Measurements from ENCODE around the gene NUDT1. TPM values are rescaled to one million over a fixed set of nuclear protein-coding genes. Genes with fewer than 3 reads are reported as not detected.

NUDT1 gene
- total RNA-seq, 2 donors from 2014 or later = 63.6 to 79.3 TPM

GRCh38 chr7:2276107-2276506 lies 34.1 kb downstream of the NUDT1 start:
- no peaks in the 10 kb centered on the region for H3K36me3 Mint-ChIP-seq (ENCODE audit: insufficient read depth in 2 of 2)

DNA sequence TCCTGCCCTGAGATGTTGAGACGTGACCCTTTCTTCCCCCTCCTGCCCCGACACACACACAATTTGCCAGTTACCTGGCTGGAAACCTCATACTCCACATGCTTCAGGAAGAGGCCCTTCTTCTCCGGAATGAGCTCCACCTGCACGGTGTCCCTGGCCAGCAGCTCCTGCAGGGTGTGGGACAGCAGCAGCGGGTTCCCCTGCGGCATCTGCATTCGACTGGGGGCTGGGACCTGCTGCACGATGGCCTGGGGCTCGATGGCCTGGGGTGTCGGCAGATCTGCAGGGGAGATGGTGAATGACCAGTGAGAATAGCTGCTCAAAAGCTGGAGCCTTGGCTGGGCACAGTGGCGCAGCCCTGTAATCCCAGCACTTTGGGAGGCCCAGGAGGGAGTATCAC lies 36.0 kb downstream of the NUDT1 start:
- Mint-ChIP-seq H3K9me3 (no peaks in the 10 kb centered on the region), H3K4me3 (no peak overlapping the region), H3K27me3 (ENCODE audit: low read depth) (no peaks in the 10 kb centered on the region), H3K4me1 (ENCODE audit: low read depth) (no peaks in the 10 kb centered on the region), H3K36me3 (ENCODE audit: insufficient read depth in 2 of 2) (no peaks in the 10 kb centered on the region), H3K27ac (no peak overlapping the region)
- ATAC-seq (replicated peaks in 1 of 2) (no peak), DNase-seq (no peak)

More at GRCh38 chr7:2276107-2276506, 34.1 kb downstream of the NUDT1 start:
- DNase-seq = no peak
- Mint-ChIP-seq H3K9me3 (no peaks in the 10 kb centered on the region), H3K4me1 (ENCODE audit: low read depth) (no peaks in the 10 kb centered on the region), H3K4me3 (no peak overlapping the region), H3K27ac (no peak overlapping the region), H3K27me3 (ENCODE audit: low read depth) (no peaks in the 10 kb centered on the region)
- ATAC-seq (replicated peaks in 1 of 2) = no peak

- no peaks in the 10 kb centered on the region for H3K9me3 Mint-ChIP-seq
- ATAC-seq (replicated peaks in 1 of 2) (no peak), DNase-seq (no peak)
- no peaks in the 10 kb centered on the region for H3K36me3 Mint-ChIP-seq (ENCODE audit: insufficient read depth in 2 of 2)
- no peaks in the 10 kb centered on the region for H3K27me3 Mint-ChIP-seq (ENCODE audit: low read depth)
- H3K27ac Mint-ChIP-seq = no peak overlapping the region
- no peaks in the 10 kb centered on the region for H3K4me1 Mint-ChIP-seq (ENCODE audit: low read depth)
- H3K4me3 Mint-ChIP-seq = no peak overlapping the region
These were observed 37.9 kb downstream of the NUDT1 start for GRCh38 chr7:2279896-2280295.

DNA sequence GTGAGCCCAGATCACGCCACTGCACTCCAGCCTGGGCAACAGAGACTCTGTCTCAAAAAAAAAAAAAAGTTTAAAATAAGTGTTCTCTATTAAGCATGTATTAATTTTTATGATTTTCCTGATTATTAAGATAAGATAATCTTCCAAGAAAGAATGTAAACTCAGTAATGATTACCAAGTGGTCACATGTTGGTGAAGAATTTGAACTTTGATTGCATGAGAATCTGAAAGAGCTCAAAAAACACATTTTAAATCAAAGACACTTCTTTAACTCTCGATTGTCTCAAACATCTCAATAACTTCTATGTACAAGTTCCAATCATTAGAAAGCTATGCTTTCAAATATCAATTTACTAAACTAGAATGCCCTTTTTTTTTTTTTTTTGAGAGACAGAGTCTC lies 38.4 kb downstream of the NUDT1 start:
- Mint-ChIP-seq H3K36me3 (ENCODE audit: insufficient read depth in 2 of 2) (no peaks in the 10 kb centered on the region), H3K9me3 (no peaks in the 10 kb centered on the region), H3K27ac (no peak overlapping the region), H3K4me1 (ENCODE audit: low read depth) (no peaks in the 10 kb centered on the region), H3K27me3 (ENCODE audit: low read depth) (no peaks in the 10 kb centered on the region), H3K4me3 (no peak overlapping the region)
- DNase-seq (no peak), ATAC-seq (replicated peaks in 1 of 2) (no peak)

GRCh38 chr7:2281541-2281940 lies 39.5 kb downstream of the NUDT1 start:
- no peak for ATAC-seq (replicated peaks in 1 of 2)
- no peak for DNase-seq
- H3K4me3 Mint-ChIP-seq = no peak overlapping the region
- H3K36me3 Mint-ChIP-seq (ENCODE audit: insufficient read depth in 2 of 2) = no peaks in the 10 kb centered on the region
- no peak overlapping the region for H3K27ac Mint-ChIP-seq
- no peaks in the 10 kb centered on the region for H3K27me3 Mint-ChIP-seq (ENCODE audit: low read depth)
- no peaks in the 10 kb centered on the region for H3K9me3 Mint-ChIP-seq
- no peaks in the 10 kb centered on the region for H3K4me1 Mint-ChIP-seq (ENCODE audit: low read depth)

DNA sequence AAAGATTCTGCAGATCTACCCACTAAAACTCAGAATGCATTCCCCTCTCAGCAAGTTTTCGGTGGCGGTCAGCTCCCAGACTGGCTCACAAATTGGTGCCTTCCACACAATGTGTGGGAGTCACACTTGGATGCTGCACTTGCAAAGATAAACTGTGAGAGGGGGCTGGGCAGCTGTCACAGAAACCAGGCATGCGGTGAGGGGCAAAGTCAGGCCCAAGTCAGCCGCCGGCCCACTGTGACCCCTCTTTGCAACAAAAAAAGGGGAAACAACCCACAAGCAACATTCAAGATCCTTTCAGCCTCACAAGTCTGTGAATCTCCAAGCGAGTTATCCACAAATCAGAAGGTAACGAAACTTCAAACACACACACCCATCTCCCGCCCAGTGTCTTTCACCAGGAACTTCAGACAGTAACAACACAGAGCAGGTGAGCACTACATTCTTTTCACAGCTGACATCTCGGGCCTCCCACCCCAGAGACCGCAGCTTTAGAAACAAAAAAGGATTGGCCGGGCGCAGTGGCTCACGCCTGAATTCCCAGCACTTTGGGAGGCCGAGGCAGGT lies 40.2 kb downstream of the NUDT1 start:
- DNase-seq = no peak
- no peaks in the 10 kb centered on the region for H3K4me1 Mint-ChIP-seq (ENCODE audit: low read depth)
- no peaks in the 10 kb centered on the region for H3K27me3 Mint-ChIP-seq (ENCODE audit: low read depth)

GRCh38 chr7:2283074-2283473 lies 41.0 kb downstream of the NUDT1 start:
- Mint-ChIP-seq H3K27me3 (ENCODE audit: low read depth) (no peaks in the 10 kb centered on the region), H3K4me3 (no peak overlapping the region), H3K9me3 (no peaks in the 10 kb centered on the region), H3K27ac (no peak overlapping the region), H3K4me1 (ENCODE audit: low read depth) (no peaks in the 10 kb centered on the region), H3K36me3 (ENCODE audit: insufficient read depth in 2 of 2) (no peaks in the 10 kb centered on the region)
- no peak for ATAC-seq (replicated peaks in 1 of 2)
- DNase-seq = no peak

More for the DNA sequence above, 40.2 kb downstream of the NUDT1 start:
- Mint-ChIP-seq H3K9me3 (no peaks in the 10 kb centered on the region), H3K27ac (no peak overlapping the region), H3K4me3 (no peak overlapping the region), H3K36me3 (ENCODE audit: insufficient read depth in 2 of 2) (no peaks in the 10 kb centered on the region)
- no peak for ATAC-seq (replicated peaks in 1 of 2)

GRCh38 chr7:2287745-2288144 lies 45.7 kb downstream of the NUDT1 start:
- Mint-ChIP-seq H3K4me1 (ENCODE audit: low read depth) (no peaks in the 10 kb centered on the region), H3K27ac (no peak overlapping the region), H3K4me3 (no peak overlapping the region), H3K36me3 (ENCODE audit: insufficient read depth in 2 of 2) (peaks cover 0 to 2% of the 10 kb centered on the region in 2 donors), H3K27me3 (ENCODE audit: low read depth) (no peaks in the 10 kb centered on the region), H3K9me3 (no peaks in the 10 kb centered on the region)
- ATAC-seq (replicated peaks in 1 of 2) (no peak), DNase-seq (no peak)

- no peak for ATAC-seq (replicated peaks in 1 of 2)
- H3K27ac Mint-ChIP-seq = no peak overlapping the region
These were observed 46.5 kb downstream of the NUDT1 start for GRCh38 chr7:2288503-2288902.

GRCh38 chr7:2289111-2289586 lies 47.1 kb downstream of the NUDT1 start:
- no peaks in the 10 kb centered on the region for H3K4me1 Mint-ChIP-seq (ENCODE audit: low read depth)

More at GRCh38 chr7:2288503-2288902, 46.5 kb downstream of the NUDT1 start:
- DNase-seq = no peak
- H3K9me3 Mint-ChIP-seq = no peaks in the 10 kb centered on the region
- no peaks in the 10 kb centered on the region for H3K27me3 Mint-ChIP-seq (ENCODE audit: low read depth)
- no peaks in the 10 kb centered on the region for H3K4me1 Mint-ChIP-seq (ENCODE audit: low read depth)
- no peak overlapping the region for H3K4me3 Mint-ChIP-seq
- peaks cover 0 to 2% of the 10 kb centered on the region in 2 donors for H3K36me3 Mint-ChIP-seq (ENCODE audit: insufficient read depth in 2 of 2)

GRCh38 chr7:2289621-2290020 lies 47.6 kb downstream of the NUDT1 start:
- no peak overlapping the region for H3K27ac Mint-ChIP-seq
- H3K27me3 Mint-ChIP-seq (ENCODE audit: low read depth) = no peaks in the 10 kb centered on the region
- no peak overlapping the region for H3K4me3 Mint-ChIP-seq
- no peaks in the 10 kb centered on the region for H3K9me3 Mint-ChIP-seq
- no peak for DNase-seq
- H3K4me1 Mint-ChIP-seq (ENCODE audit: low read depth) = no peaks in the 10 kb centered on the region
- H3K36me3 Mint-ChIP-seq (ENCODE audit: insufficient read depth in 2 of 2) = peaks cover 0 to 2% of the 10 kb centered on the region in 2 donors
- ATAC-seq (replicated peaks in 1 of 2) = no peak

More at GRCh38 chr7:2289111-2289586, 47.1 kb downstream of the NUDT1 start:
- H3K27me3 Mint-ChIP-seq (ENCODE audit: low read depth) = no peaks in the 10 kb centered on the region
- DNase-seq (no peak), ATAC-seq (replicated peaks in 1 of 2) (no peak)
- H3K36me3 Mint-ChIP-seq (ENCODE audit: insufficient read depth in 2 of 2) = peaks cover 0 to 2% of the 10 kb centered on the region in 2 donors
- H3K4me3 Mint-ChIP-seq = no peak overlapping the region
- no peak overlapping the region for H3K27ac Mint-ChIP-seq
- no peaks in the 10 kb centered on the region for H3K9me3 Mint-ChIP-seq

- ATAC-seq (replicated peaks in 1 of 2) (no peak), DNase-seq (no peak)
- Mint-ChIP-seq H3K27me3 (ENCODE audit: low read depth) (no peaks in the 10 kb centered on the region), H3K9me3 (no peaks in the 10 kb centered on the region), H3K36me3 (ENCODE audit: insufficient read depth in 2 of 2) (peaks cover 0 to 2% of the 10 kb centered on the region in 2 donors), H3K4me1 (ENCODE audit: low read depth) (no peaks in the 10 kb centered on the region), H3K4me3 (no peak overlapping the region), H3K27ac (no peak overlapping the region)
These were observed 48.9 kb downstream of the NUDT1 start for GRCh38 chr7:2290877-2291276.

- no peak for DNase-seq
- no peak for ATAC-seq (replicated peaks in 1 of 2)
- no peak overlapping the region for H3K4me3 Mint-ChIP-seq
- H3K9me3 Mint-ChIP-seq = no peaks in the 10 kb centered on the region
- no peaks in the 10 kb centered on the region for H3K27me3 Mint-ChIP-seq (ENCODE audit: low read depth)
- no peaks in the 10 kb centered on the region for H3K36me3 Mint-ChIP-seq (ENCODE audit: insufficient read depth in 2 of 2)
- H3K4me1 Mint-ChIP-seq (ENCODE audit: low read depth) = peaks cover 24% of the 10 kb centered on the region
- no peak overlapping the region for H3K27ac Mint-ChIP-seq
These were observed 54.1 kb downstream of the NUDT1 start for GRCh38 chr7:2295936-2296620.

GRCh38 chr7:2296832-2297231 lies 54.8 kb downstream of the NUDT1 start:
- no peak overlapping the region for H3K27ac Mint-ChIP-seq
- no peaks in the 10 kb centered on the region for H3K36me3 Mint-ChIP-seq (ENCODE audit: insufficient read depth in 2 of 2)
- H3K27me3 Mint-ChIP-seq (ENCODE audit: low read depth) = no peaks in the 10 kb centered on the region
- no peak overlapping the region for H3K4me3 Mint-ChIP-seq
- no peak for ATAC-seq (replicated peaks in 1 of 2)
- H3K9me3 Mint-ChIP-seq = no peaks in the 10 kb centered on the region
- no peak for DNase-seq
- peaks cover 32% of the 10 kb centered on the region for H3K4me1 Mint-ChIP-seq (ENCODE audit: low read depth)
